ENCODE measurements around the gene DLAT. TPM values are rescaled to one million over a fixed set of nuclear protein-coding genes. Genes with fewer than 3 reads are reported as not detected.
A peak's percentile ranks its signal among the peaks of the same experiment; 100 is the strongest.

The DLAT gene
- 48.7 TPM for polyA plus RNA-seq (2013, experiment 1 of 2)
- polyA plus RNA-seq (2013, experiment 2 of 2), result 50.1 TPM

GRCh38 chr11:112024773-112025678 lies at the start of gene DLAT:
Gene DLAT, plus strand, starts transcription at chr11:112025408. Its CDS starts 65 bp downstream, at chr11:112025473.
- Histone ChIP-seq H2BK5ac (ENCODE audit: low read length) (peak within 1 kb of the TSS; percentile 81), H3K79me2 (ENCODE audit: control insufficient read depth, insufficient read depth, low read length) (peaks cover 7% of the 10 kb centered on the region), H2BK120ac (ENCODE audit: low read depth, low read length) (no peak within 1 kb of the TSS), H2BK15ac (replicated peaks; ENCODE audit: low read depth) (no peak within 1 kb of the TSS), H4K5ac (ENCODE audit: low read length) (peak within 1 kb of the TSS; percentile 47), H3K9ac (ENCODE audit: low read length) (peak within 1 kb of the TSS; percentile 90), H2AK5ac (ENCODE audit: low read length) (no peak within 1 kb of the TSS), H3K4me1 (ENCODE audit: control insufficient read depth, low read depth, low read length) (no peaks in the 10 kb centered on the region), H3K4me3 (ENCODE audit: low read length) (peak within 1 kb of the TSS; percentile 83), H4K8ac (ENCODE audit: low read depth, low read length) (no peak within 1 kb of the TSS), H3K18ac (ENCODE audit: low read length) (peak within 1 kb of the TSS; percentile 80), H3K36me3 (ENCODE audit: control insufficient read depth, insufficient read depth, low read length) (peaks cover 7% of the 10 kb centered on the region), H3K23ac (ENCODE audit: low read length) (peak within 1 kb of the TSS; percentile 7), H3K4me2 (ENCODE audit: low read length) (peak within 1 kb of the TSS; percentile 92), H3K27me3 (ENCODE audit: insufficient read depth, low read length, poor library complexity) (no peaks in the 10 kb centered on the region), H3K4ac (ENCODE audit: low read depth, low read length) (peak within 1 kb of the TSS; percentile 83), H3K27ac (ENCODE audit: low read depth, low read length) (peak within 1 kb of the TSS; percentile 74), H3K79me1 (ENCODE audit: low read length) (peaks cover 2% of the 10 kb centered on the region), H3K56ac (ENCODE audit: low read length) (peak within 1 kb of the TSS; percentile 89)
- peak; percentile 97 for DNase-seq
- no CpG with 5 or more reads among the region's 71 CpGs for WGBS (ENCODE audit: extremely low coverage, insufficient coverage, low lambda C conversion rate)

- H2BK5ac ChIP-seq (ENCODE audit: low read length), result no peak overlapping the region
- H2AK5ac ChIP-seq (ENCODE audit: low read length), result no peak overlapping the region
- H3K4me1 ChIP-seq (ENCODE audit: control insufficient read depth, low read depth, low read length), result peaks cover 1% of the 10 kb centered on the region
- no peaks in the 10 kb centered on the region for H3K36me3 ChIP-seq (ENCODE audit: control insufficient read depth, insufficient read depth, low read length)
- H3K18ac ChIP-seq (ENCODE audit: low read length), result peak overlapping the region; percentile 35
- H3K4ac ChIP-seq (ENCODE audit: low read depth, low read length), result no peak overlapping the region
- peak overlapping the region; percentile 60 for H3K4me2 ChIP-seq (ENCODE audit: low read length)
- peak overlapping the region; percentile 56 for H3K9ac ChIP-seq (ENCODE audit: low read length)
- no peaks in the 10 kb centered on the region for H3K79me2 ChIP-seq (ENCODE audit: control insufficient read depth, insufficient read depth, low read length)
- no peak overlapping the region for H3K27ac ChIP-seq (ENCODE audit: low read depth, low read length)
- H3K4me3 ChIP-seq (ENCODE audit: low read length), result no peak overlapping the region
- H4K5ac ChIP-seq (ENCODE audit: low read length), result no peak overlapping the region
- no peak overlapping the region for H3K23ac ChIP-seq (ENCODE audit: low read length)
- H3K27me3 ChIP-seq (ENCODE audit: insufficient read depth, low read length, poor library complexity), result no peaks in the 10 kb centered on the region
- WGBS (ENCODE audit: extremely low coverage, insufficient coverage, low lambda C conversion rate), result no CpG with 5 or more reads among the region's 7 CpGs
- H3K56ac ChIP-seq (ENCODE audit: low read length), result peak overlapping the region; percentile 74
- H3K79me1 ChIP-seq (ENCODE audit: low read length), result no peaks in the 10 kb centered on the region
- no peak overlapping the region for H4K8ac ChIP-seq (ENCODE audit: low read depth, low read length)
- no peak overlapping the region for H2BK120ac ChIP-seq (ENCODE audit: low read depth, low read length)
- DNase-seq, result no peak
- no peak overlapping the region for H2BK15ac ChIP-seq (replicated peaks; ENCODE audit: low read depth)
These were observed 49.0 kb upstream of the DLAT start for GRCh38 chr11:111976119-111976766.

- Histone ChIP-seq H3K27me3 (ENCODE audit: insufficient read depth, low read length, poor library complexity) (no peaks in the 10 kb centered on the region), H2BK5ac (ENCODE audit: low read length) (no peak overlapping the region), H3K23ac (ENCODE audit: low read length) (no peak overlapping the region), H3K79me2 (ENCODE audit: control insufficient read depth, insufficient read depth, low read length) (no peaks in the 10 kb centered on the region), H3K4me3 (ENCODE audit: low read length) (peak overlapping the region; percentile 39), H3K56ac (ENCODE audit: low read length) (peak overlapping the region; percentile 74), H3K4me1 (ENCODE audit: control insufficient read depth, low read depth, low read length) (peaks cover 1% of the 10 kb centered on the region), H3K9ac (ENCODE audit: low read length) (peak overlapping the region; percentile 56), H3K79me1 (ENCODE audit: low read length) (no peaks in the 10 kb centered on the region), H2BK120ac (ENCODE audit: low read depth, low read length) (no peak overlapping the region), H3K4ac (ENCODE audit: low read depth, low read length) (no peak overlapping the region), H3K36me3 (ENCODE audit: control insufficient read depth, insufficient read depth, low read length) (no peaks in the 10 kb centered on the region), H4K5ac (ENCODE audit: low read length) (no peak overlapping the region), H3K4me2 (ENCODE audit: low read length) (peak overlapping the region; percentile 60), H2AK5ac (ENCODE audit: low read length) (no peak overlapping the region), H4K8ac (ENCODE audit: low read depth, low read length) (no peak overlapping the region), H3K18ac (ENCODE audit: low read length) (no peak overlapping the region), H2BK15ac (replicated peaks; ENCODE audit: low read depth) (no peak overlapping the region), H3K27ac (ENCODE audit: low read depth, low read length) (no peak overlapping the region)
- DNase-seq, result peak; percentile 42
- no CpG with 5 or more reads among the region's 21 CpGs for WGBS (ENCODE audit: extremely low coverage, insufficient coverage, low lambda C conversion rate)
These were observed 48.5 kb upstream of the DLAT start for GRCh38 chr11:111976767-111977145.

- peak overlapping the region; percentile 48 for H3K4me3 ChIP-seq (ENCODE audit: low read length)
- no peak overlapping the region for H4K8ac ChIP-seq (ENCODE audit: low read depth, low read length)
- no peak overlapping the region for H2BK15ac ChIP-seq (replicated peaks; ENCODE audit: low read depth)
- H3K79me2 ChIP-seq (ENCODE audit: control insufficient read depth, insufficient read depth, low read length), result no peaks in the 10 kb centered on the region
- peak overlapping the region; percentile 34 for H3K18ac ChIP-seq (ENCODE audit: low read length)
- H3K27ac ChIP-seq (ENCODE audit: low read depth, low read length), result no peak overlapping the region
- peak overlapping the region; percentile 89 for H3K56ac ChIP-seq (ENCODE audit: low read length)
- WGBS (ENCODE audit: extremely low coverage, insufficient coverage, low lambda C conversion rate), result no CpG with 5 or more reads among the region's 65 CpGs
- H3K4me2 ChIP-seq (ENCODE audit: low read length), result peak overlapping the region; percentile 99
- no peak overlapping the region for H4K5ac ChIP-seq (ENCODE audit: low read length)
- peak overlapping the region; percentile 73 for H3K9ac ChIP-seq (ENCODE audit: low read length)
- no peak overlapping the region for H2BK5ac ChIP-seq (ENCODE audit: low read length)
- H2AK5ac ChIP-seq (ENCODE audit: low read length), result no peak overlapping the region
- H3K4me1 ChIP-seq (ENCODE audit: control insufficient read depth, low read depth, low read length), result peaks cover 1% of the 10 kb centered on the region
- no peak overlapping the region for H3K4ac ChIP-seq (ENCODE audit: low read depth, low read length)
- no peaks in the 10 kb centered on the region for H3K79me1 ChIP-seq (ENCODE audit: low read length)
- peak overlapping the region; percentile 48 for H3K23ac ChIP-seq (ENCODE audit: low read length)
- H2BK120ac ChIP-seq (ENCODE audit: low read depth, low read length), result no peak overlapping the region
- no peaks in the 10 kb centered on the region for H3K27me3 ChIP-seq (ENCODE audit: insufficient read depth, low read length, poor library complexity)
- peak; percentile 63 for DNase-seq
- H3K36me3 ChIP-seq (ENCODE audit: control insufficient read depth, insufficient read depth, low read length), result no peaks in the 10 kb centered on the region
These were observed 47.8 kb upstream of the DLAT start for GRCh38 chr11:111977146-111978027.

GRCh38 chr11:111978028-111978771 lies 47.0 kb upstream of the DLAT start:
- Histone ChIP-seq H3K4me3 (ENCODE audit: low read length) (no peak overlapping the region), H3K9ac (ENCODE audit: low read length) (no peak overlapping the region), H4K8ac (ENCODE audit: low read depth, low read length) (no peak overlapping the region), H3K18ac (ENCODE audit: low read length) (no peak overlapping the region), H2BK5ac (ENCODE audit: low read length) (no peak overlapping the region), H3K4me1 (ENCODE audit: control insufficient read depth, low read depth, low read length) (peaks cover 3% of the 10 kb centered on the region), H3K27ac (ENCODE audit: low read depth, low read length) (no peak overlapping the region), H3K4ac (ENCODE audit: low read depth, low read length) (no peak overlapping the region), H3K56ac (ENCODE audit: low read length) (no peak overlapping the region), H3K4me2 (ENCODE audit: low read length) (no peak overlapping the region), H2AK5ac (ENCODE audit: low read length) (no peak overlapping the region), H3K79me1 (ENCODE audit: low read length) (no peaks in the 10 kb centered on the region), H3K79me2 (ENCODE audit: control insufficient read depth, insufficient read depth, low read length) (no peaks in the 10 kb centered on the region), H3K27me3 (ENCODE audit: insufficient read depth, low read length, poor library complexity) (no peaks in the 10 kb centered on the region), H3K36me3 (ENCODE audit: control insufficient read depth, insufficient read depth, low read length) (no peaks in the 10 kb centered on the region), H3K23ac (ENCODE audit: low read length) (no peak overlapping the region), H2BK120ac (ENCODE audit: low read depth, low read length) (no peak overlapping the region), H4K5ac (ENCODE audit: low read length) (no peak overlapping the region), H2BK15ac (replicated peaks; ENCODE audit: low read depth) (no peak overlapping the region)
- peak; percentile 96 for DNase-seq
- WGBS (ENCODE audit: extremely low coverage, insufficient coverage, low lambda C conversion rate), result no CpG with 5 or more reads among the region's 8 CpGs
